NCI-H1048 (cell line): ENCODE results near the gene PRMT2.

Source experiments
- DNase-seq: peaks from one replicate; lab custom pipeline; 2025; lab: John Stamatoyannopoulos, UW

Gene PRMT2

DNA sequence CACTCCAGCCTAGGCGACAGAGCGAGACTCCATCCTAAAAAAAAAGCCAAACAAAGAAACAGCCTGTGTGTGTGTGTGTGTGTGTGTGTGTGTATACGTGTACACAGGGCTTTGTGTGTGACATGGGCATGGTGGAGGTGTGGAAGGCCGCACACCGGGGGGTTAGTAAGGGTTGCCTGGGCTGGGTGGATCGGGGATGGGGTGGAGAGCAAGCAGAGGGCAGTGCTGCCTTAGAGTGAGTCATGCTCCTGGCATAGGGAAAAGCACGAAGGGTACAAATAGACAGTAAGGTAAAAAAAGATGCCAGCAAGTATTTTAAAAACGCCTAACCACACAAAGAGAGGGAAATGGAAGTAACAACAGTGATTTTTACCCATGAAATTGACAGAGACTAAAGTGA lies 6.2 kb downstream of the PRMT2 start:
- DNase-seq = no peak

DNA sequence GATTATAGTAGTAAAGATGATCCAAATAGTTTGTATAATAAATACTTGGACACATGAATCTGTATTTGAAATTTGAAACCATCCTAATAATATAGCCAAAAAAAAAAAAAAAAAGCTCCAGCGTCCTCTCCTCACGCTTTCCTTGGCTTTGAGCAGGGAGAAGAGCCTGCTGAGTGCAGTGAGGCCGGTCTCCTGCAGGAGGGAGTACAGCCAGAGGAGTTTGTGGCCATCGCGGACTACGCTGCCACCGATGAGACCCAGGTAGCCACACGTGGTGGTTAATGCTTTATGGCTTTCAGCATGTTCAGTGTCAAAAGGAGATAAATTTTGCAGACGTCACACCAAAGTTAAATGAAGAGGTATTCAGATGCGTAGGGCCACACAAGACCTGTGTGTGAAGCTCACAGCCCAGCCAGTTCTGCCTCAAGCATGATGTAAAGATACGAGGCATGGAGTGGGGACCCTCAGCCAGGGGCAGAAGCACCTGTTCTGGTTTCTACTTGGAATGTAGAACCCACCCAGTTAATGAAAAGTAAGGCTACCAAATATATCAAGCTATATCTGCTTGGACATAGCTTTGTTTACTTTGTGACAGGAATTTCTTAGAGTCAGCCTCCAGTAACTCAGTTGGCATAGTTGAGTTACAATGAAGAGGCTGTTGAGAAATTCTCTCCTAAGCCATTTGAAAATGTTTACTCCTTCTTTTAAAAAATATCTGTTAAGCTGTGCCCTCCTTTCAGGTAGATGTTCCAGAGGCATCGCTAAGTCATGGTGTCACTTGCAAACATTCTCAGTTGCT lies 8.1 kb downstream of the PRMT2 start:
- DNase-seq = no peak

DNA sequence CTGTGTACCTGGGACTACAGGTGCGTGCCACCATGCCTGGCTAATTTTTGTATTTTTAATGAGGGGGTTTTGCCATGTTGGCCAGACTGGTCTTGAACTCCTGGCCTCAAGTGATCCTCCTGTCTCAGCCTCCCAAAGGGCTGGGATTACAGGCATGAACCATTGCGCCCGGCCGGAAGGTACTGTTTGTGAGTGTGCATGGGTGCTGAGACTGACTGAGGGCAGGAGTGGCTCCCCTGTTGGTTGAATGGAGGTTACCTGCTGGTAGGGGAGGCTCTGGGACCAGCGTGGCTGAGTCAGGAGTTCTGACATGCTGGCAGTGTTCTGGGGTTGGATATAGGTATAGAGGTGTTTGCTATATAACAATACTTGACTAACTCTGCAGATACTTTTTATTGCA lies 10.4 kb downstream of the PRMT2 start:
- DNase-seq = no peak

DNA sequence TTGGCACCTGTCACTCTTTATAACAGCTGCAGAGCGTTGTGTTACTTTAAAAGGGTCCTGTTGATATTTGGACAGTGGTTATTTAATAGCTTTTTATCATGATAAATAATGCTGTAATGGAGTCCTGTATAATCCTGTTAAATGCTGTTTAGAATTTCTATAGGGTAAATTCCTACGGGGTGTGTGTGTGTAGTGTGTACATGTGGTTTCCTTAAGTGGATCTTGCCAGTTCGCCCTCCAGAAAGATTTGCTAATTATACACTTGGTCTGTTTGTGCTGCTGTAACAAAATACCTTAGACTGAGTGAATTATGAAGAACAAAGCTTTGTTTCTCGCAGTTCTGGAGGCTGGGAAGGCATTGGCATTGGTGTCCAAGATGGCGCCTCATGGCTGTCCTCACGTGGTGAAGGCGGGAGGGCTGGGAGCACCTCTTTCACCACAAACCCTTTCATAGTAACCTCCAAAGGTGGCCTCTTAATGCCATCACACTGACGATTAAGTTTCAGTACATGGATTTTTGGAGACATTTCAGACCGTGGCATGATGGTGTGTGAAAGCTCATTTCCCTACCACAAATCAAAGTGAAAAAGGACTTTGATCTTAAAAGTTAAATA lies 11.2 kb downstream of the PRMT2 start:
- no peak for DNase-seq

DNA sequence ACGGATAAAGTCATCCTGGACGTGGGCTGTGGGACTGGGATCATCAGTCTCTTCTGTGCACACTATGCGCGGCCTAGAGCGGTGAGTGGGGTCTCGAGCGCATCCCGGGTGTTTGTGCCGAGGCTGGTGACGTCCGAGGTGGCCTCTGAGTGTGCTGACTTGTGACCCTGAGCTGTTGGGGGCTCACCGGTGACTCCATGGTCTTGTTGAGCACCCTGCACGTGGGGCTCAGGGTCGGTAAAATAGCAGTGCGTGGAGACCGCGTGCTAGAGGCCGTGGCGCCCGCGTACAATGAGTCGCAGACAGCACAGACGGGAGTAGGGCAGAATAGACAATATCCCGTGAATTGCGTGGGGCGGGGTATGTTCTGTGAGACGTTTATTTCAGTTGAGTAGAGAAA lies 13.1 kb downstream of the PRMT2 start:
- DNase-seq = no peak

DNA sequence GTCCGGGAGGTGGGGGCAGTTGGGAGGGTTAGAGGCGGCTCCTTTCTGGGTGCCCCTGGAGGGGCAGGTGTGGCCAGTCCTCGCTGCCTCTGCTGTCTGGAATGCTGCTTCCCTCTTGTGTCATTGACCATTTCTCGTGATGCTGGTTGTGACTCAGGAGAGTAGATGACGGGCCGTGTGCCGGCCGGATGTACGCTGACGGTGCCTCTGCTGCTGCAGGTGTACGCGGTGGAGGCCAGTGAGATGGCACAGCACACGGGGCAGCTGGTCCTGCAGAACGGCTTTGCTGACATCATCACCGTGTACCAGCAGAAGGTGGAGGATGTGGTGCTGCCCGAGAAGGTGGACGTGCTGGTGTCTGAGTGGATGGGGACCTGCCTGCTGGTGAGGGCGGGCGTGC lies 13.9 kb downstream of the PRMT2 start:
- DNase-seq = no peak

DNA sequence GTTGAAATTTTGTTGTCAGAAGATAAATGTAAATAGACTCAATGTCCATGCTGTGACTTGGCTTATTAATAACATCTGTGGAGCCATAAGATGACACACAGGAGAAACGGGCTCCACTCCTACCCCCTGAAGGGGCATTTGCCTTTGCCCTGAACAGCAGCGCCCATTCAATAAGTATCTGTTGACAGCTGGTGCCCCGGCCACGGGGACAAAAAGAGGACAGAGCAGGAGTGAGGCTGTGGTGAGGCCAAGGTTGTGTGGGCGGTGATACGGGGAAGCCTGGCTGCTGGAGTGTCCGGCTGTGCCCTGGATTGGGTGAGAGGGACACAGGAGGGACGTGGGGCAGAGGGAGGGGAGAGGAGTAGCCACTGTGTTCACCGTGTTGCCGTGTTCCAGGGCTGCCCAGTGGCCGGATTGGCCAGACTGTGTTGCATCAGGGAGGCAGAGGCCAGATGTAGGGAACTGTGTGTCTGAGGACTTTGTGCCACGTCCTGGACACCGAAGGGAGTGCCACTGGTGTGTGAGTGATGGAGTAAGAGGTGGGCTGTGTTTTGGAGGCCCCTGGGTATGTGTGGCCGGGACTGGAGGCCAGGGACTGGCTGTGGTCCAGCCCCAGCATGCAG lies 15.1 kb downstream of the PRMT2 start:
- no peak for DNase-seq

DNA sequence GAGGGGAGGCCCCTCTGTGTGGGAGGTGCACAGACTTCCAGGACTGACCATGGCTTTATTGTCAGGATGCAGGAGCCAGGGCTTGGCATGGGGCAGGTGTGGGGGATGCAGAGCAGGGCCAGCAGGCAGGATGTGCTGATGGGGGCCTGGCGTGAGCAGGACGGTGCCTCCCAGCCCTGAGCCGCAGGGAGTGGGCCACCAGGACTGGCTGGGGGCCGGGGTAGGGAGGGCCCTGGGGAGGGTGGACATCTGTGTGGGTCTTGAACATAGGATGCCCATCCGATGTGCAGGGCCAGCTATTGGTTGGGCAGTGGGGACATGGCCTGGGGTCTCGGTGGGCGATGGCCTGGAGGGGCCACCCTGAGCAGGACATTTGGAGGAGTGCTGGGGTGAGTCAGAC lies 15.6 kb downstream of the PRMT2 start:
- no peak for DNase-seq

DNA sequence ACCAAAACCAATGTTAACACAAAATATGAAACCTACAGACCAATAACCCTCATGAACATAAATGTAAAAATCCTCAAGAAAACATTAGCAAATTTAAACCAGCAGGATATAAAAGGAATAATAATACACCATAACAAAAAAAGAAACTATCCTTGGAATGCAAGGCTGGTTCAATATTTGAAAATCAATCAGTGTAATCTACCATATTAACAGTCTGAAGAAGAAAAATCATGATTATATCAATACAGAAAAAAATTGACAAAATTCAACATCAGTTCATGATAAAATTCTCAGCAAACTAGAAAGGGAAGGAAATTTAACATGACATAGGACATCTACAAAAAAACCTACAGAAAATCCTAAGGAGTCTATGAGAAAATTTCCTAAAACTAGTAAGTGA lies 19.8 kb downstream of the PRMT2 start:
- DNase-seq = no peak

DNA sequence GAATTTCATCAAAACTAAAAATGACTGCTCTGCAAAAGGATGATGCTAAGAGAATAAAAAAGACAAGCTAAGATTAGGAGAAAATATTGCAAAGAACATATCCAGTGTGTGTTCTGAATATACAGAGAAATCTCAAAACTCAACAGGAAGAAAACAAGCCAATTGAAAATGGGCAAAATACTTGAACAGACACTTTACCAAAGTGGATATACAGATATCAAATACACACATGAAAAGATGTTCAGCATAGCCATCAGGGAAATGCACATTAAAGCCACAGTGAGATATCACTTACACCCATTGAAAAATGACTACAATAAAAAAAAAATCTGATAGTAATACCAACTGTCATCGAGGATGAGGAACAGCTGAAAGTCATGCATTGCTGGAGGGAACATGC lies 21.3 kb downstream of the PRMT2 start:
- no peak for DNase-seq

DNA sequence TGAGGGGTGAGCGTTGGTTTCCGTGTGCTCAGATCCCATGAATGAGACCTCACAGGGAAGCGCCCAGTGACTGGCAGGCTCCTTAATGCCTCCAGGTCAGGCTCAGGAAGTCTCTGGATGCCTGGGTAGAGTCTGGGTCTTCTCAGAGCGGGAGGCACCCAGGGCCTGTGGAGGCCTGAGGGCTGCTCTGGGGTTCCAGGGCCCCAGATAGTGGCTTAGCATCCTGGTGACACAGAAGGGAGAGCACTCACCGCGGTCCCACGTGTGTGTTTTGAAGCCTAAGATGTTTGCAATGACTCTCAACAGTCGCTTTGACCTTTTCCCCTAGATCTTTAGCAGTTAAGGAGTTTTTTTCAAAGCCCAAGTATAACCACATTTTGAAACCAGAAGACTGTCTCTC lies 25.0 kb downstream of the PRMT2 start:
- DNase-seq = no peak

DNA sequence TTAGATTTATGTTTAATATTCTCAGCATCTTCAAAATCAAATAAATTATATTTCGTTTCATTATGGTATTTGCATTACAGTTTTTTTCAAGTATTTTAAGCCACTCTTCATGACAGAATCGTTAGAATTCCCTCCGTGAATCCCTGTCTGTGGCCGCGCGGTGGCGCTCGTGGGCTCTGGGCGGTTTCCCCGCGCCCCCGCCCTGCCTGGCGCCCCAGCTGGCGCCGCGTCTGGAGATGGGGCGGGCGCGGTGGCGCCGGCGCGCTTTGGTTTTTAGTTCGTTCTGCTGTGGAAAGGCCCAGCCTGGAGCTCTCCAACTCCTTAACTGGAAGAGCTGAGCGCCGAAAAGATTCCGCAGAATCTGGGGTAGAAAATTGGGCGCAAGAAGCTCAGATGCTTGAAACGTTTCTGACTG lies 25.7 kb downstream of the PRMT2 start:
- DNase-seq = no peak

DNA sequence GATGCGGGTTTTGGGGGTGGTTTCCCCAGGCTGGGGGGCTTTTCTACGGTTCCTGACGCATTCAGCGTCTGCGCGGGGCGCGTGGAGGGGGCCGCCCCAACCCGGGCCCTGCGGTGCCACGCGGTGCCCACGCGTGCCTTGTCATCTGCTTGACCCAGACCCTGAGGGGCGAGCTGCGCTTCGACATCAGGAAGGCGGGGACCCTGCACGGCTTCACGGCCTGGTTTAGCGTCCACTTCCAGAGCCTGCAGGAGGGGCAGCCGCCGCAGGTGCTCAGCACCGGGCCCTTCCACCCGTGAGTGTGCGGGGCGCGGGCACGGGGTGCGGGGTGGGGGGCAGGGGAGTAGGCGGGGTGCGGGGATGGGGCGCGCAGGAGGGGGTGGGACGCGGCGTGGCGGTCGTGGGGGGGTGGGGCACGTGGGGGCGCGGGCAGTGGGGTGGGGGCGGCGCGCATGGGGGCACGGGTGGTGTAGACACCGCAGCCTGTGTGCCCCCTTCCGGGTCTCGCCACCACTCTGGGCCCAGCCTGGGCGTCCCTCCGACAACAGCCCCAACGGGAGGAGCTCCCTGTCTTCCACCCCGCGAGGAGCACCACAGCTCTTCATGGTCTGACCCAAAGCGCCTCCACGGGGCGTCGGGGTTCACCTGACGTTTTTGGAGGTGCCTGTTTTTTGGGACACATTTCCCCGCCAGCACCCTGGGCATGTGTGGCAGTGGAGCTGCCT lies 26.3 kb downstream of the PRMT2 start:
- no peak for DNase-seq

DNA sequence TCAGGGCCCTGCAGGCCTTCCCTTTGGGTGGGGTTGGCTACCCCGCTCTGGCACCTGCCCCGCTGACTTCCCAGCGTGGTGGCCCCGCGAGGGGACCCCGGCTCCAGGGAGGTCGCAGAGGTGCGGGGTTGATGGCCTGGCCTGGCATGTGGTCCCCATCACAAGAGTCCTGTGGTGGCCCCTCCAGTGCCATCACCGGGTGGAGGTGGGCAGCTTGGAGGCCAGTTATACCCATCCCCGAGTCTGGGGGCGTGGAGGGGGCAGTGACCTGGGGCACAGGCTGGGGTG lies 26.8 kb downstream of the PRMT2 start:
- DNase-seq = no peak

DNA sequence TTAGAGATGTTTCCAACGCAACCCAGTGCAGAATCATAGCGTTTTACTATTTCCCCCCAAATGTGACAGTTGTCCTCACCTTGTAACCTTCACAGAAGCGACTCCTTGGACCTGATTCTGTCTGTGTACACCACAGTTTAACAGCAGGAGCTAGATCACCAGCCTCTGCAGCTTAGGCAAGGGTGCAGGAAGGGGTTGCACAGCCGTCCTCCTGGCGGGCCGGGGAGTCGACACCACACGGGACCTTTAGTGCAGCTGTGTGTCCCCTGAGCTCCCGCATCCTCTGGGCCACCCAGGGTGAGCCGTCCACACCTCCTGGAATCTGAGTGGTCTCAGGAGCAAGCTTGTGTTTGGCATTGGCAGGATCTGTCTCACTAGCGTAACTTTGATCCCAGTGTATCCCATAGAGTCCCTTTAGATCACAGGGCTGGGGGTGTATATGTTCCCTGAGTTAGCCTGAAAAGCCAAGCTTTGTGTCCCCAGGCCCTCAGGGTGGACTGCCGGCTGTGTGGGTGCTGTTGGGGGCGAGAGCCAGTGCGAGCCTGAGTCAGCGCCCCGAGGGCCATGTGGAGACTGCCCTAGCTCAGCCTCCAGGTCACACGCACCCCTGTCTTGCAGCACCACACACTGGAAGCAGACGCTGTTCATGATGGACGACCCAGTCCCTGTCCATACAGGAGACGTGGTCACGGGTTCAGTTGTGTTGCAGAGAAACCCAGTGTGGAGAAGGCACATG lies 27.5 kb downstream of the PRMT2 start:
- no peak for DNase-seq

DNA sequence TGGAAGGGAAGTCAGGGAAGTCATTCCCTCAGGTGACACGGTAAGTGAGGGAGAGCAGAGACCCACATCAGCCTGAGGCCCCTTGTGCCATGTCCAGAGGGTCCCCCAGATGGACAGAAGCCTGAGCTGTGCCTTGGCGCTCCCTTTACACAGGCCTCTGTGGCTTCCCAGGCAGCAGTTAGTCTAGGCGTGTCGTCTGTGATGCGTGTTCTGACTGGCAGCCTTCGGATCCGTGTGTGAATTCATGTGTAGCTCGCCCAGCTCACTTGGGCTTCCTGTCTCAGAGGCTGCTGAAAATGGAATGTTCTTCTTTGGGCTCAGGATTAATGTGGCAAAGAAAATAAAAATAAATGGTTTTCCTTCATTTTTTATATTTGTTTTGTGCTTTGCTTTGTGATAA lies 28.3 kb downstream of the PRMT2 start:
- DNase-seq = no peak

DNA sequence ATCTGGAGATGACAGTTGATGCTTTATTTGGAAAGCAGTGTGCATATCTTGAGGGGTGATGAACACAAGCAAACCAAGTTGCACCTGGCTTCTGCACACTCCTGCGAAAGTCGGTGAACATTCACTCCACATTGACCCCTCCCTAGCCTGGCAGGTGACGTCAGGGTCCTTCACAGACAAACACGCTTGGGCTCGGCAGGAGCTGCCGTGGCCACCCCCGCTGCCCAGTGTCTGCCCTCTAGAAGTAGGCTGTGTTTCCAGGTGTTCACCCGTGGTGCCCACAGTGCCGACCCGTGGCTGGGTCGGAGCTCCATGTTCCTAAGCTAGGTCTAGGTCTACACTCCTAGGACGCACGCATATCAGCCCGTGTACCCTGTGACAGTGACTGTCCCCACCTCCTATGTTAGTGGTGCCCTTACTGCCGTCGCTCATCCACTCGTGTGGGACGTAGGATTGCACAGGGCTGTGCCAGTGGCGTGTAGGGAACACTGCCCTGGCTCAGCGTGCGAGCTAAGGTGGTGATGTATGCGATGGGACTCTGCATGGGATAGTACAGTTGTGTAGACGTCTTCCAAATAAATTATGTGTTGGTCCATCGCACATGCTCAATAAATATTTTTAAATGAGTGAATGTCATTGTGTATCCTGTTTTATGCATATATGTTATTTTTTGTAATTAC lies 29.0 kb downstream of the PRMT2 start:
- DNase-seq = no peak

DNA sequence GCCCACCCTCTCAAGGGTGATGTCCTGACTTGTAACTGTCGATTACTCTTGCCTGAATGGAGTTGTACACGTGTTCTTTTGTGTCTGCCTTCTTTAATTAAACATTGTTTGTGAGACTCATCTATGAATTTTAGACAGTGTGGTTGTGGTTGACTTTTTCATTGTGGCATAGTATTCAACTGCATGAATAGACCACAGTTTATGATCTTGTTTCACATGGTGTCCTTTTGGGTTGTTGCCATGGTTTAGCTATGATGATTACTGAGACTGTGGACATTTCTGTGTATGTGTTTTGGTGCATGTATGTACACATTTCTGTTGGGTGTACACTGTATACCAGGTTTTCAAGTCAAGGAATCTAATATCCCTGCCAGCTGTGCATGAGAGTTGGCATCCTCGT lies 30.1 kb downstream of the PRMT2 start:
- no peak for DNase-seq

DNA sequence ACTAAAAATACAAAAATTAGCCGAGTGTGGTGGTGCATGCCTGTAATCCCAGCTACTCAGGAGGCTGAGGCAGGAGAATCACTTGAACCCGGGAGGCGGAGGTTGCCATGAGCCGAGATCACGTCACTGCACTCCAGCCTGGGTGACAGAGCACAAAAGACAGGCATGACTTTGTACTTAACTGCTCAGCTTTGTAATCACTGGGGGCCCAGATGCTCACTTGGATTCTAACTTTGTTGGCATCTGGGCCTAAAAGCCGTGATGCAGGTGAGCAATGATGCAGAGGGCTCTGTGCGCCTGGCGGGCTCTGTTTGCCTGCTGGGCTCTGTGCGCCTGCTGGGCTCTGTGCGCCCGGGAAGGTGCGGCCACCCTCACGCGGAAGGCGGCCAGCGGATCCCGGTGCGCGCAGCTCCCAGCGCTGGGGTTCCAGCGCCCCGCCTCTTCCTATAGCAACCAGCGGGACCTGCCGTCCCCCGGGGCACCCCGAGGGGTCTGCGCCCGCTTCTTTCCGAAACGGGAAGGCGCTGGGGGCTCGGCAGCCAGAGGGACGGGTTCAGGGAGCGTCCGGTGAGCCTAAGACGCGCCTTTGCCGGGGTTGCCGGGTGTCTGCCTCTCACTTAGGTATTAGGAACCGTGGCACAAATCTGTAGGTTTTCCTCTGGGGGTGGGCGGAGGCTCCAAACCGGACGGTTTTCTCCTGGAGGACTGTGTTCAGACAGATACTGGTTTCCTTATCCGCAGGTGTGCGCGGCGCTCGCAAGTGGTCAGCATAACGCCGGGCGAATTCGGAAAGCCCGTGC lies 31.7 kb downstream of the PRMT2 start:
- no peak for DNase-seq

DNA sequence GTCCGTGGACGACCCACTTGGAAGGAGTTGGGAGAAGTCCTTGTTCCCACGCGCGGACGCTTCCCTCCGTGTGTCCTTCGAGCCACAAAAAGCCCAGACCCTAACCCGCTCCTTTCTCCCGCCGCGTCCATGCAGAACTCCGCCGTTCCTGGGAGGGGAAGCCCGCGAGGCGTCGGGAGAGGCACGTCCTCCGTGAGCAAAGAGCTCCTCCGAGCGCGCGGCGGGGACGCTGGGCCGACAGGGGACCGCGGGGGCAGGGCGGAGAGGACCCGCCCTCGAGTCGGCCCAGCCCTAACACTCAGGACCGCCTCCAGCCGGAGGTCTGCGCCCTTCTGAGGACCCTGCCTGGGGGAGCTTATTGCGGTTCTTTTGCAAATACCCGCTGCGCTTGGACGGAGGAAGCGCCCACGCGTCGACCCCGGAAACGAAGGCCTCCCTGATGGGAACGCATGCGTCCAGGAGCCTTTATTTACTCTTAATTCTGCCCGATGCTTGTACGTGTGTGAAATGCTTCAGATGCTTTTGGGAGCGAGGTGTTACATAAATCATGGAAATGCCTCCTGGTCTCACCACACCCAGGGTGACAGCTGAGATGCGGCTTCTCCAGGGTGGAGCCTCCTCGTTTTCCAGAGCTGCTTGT lies 32.4 kb downstream of the PRMT2 start:
- peak; percentile 27 for DNase-seq
